CD4-positive, alpha-beta T cell treated with Interferon gamma for 1 hour (primary cell): ENCODE data around the gene MYO1D.
"Not testable (repeated sequence)": the region's sequence is repeated elsewhere in the genome, so short reads cannot be mapped to it uniquely, and the experiment has no call there.

Experiments
- DNase-seq: peaks from one replicate; pipeline ENCODE4 v3.0.0-alpha.2; 2020

MYO1D gene

DNA sequence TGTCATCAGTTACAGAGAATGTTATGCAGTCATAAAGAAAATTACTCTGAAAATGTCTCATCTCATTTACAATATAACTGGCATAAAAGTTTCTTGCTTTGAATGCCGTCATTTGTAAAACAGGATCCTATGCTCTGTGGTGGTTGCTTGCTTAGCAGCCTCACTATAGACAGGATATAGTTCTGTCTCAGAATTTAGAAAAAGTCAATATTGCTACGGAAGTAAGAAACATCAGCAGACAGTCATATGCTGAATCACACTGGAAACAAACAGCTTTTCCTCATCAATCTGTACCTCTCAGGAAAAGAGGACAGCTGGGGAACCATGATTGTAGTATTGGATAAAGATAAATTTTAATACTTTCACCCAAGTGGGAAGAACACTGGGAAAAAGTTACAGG, 105.5 kb downstream of the MYO1D start:
- DNase-seq = no peak

DNA sequence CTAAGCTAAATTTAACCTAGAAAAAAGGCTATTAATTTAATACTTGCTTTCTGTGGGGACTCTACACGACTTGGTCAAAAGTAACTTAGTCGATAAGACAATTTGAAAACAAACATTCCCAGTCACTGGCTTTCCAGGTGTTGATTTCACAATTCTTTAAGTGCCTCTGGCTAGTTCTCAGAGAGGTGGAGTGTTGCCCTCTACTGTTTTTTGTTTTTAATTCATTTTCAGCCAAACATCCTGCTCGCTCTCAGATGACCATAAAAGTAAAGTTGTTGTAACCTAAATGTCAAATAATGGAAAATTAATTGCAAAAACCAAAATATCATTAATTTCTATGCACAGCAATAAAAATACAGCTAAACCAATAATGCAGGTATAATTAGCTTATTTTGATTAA, 107.1 kb downstream of the MYO1D start:
- no peak for DNase-seq

DNA sequence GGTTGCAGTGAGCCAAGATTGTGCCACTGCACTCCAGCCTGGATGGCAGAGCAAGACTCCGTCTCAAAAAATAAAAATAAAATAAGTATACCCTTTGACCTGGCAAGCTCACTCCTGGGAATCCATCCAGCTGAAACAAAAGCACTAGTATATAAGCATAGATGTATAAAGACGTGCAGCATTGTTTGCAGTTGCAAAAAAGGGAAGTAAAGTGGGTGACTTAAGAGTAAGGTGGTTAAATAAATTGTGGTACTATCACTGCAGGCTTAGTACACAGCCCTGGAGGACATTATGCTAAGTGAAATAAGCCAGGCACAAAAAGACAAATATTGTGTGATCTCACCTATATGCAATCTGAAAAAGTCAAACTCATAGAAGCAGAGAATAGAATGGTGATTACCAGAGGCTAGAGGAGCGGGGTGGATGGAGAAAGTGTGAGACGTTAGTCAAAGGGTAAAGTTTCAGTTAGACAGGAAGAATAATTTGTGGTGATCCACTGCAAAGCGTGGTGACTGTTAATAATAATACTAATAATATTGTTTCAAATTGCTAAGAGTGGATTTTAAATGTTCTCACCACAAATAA, 113.0 kb downstream of the MYO1D start:
- no peak for DNase-seq

DNA sequence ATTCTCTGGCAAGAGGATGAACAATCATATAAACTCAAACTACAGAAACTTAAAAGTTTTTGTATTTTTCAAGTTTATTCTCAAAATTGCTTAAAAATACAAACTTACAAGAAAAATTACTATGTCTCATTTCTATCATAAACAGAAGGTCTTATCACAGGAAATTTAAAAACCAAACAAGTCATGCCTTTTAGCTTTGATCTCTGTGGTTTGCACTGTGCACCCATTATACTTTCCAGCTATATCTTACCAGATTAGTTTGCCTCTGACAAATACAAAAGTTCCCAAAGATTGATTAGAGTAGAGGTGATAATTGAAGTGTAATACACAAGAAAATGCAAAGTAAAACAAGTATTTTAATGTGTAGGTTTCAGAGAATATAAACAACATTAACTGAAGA, 117.4 kb downstream of the MYO1D start:
- no peak for DNase-seq

DNA sequence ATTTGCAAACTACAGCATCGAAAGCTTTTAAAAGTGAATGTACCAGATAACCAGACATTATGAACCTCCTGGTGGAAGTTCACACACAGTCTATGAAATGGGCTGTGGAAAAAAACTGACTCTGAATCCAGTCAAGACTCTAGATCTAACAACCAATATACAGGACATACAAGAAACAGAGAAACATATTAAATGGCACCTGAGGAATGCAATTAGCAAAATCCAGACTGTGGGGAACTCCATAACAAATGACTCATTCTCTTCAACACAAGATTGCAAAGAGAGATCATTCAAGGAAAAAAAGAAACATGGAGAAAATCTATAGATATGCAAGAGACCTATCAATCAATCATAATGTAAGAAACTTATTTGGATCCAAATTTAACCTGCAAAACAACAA, 119.0 kb downstream of the MYO1D start:
- DNase-seq = no peak

DNA sequence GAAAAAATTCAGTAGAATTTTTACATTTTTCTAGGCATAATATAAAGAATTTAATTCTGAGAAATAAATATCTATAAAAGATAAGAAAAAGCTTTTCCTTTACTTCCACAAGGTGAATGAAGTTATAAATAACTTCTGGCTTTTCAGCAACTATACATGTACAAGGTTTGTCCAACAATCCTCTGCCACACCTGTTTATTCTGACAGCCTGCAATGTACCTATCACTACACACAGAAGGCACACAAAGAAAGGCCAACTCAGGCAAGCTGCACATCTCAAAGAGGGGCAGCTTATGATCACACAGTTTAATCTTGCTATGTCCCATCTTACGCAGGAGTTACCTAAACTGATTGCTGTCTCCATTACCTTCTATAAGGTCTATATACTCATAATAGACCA, 120.2 kb downstream of the MYO1D start:
- DNase-seq = no peak

DNA sequence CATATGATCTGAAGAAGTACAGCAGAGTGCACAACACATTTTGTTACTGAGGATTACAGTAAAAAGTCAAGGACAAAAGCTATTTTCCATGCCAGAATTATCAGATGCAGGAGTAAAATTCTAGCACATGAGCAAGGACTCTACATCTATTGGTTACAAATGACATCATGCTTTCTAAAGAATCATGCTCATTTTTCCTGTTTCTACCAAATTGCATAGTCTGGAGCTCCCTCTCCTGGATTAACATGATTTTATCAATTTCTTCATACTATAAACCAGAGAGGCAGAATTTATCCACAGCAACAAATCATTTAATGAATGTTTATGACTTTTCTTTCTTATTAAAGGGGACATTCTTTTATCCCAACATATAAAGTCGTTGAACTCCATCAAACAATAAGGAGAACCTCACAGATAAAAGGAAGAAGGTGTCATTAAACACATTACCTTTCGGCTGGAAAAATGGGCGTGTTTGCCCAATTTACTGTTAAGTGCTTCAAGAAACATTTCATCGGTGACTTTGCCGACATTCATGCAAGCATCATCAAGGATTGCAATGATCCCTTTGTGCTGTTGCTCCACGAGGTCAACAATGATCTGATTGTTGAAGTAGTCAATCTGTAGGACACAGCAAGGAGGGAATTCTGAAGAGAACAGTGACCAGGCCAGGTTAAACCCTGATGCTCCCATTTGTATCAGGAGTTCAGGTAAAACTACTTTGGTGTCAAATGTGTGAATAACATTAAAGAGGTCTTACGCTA, 121.7 kb downstream of the MYO1D start:
- DNase-seq = no peak

DNA sequence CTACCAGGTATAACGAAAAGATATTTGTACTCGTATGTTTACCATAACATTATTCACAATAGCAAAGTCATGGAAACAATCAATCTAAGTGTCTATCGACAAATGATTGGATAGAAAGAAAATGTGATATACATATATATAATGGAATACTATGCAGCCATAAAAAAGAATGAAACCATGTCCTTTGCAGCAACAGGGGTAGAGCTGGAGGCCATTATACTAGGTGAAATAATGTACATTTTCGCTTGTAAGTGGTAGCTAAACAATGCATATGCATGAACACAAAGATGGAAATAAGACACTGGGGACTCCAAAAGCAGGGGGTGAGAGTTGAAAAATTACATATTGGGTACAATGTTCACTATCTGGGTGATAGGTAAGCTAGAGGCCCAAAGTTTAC, 124.0 kb downstream of the MYO1D start:
- no peak for DNase-seq

DNA sequence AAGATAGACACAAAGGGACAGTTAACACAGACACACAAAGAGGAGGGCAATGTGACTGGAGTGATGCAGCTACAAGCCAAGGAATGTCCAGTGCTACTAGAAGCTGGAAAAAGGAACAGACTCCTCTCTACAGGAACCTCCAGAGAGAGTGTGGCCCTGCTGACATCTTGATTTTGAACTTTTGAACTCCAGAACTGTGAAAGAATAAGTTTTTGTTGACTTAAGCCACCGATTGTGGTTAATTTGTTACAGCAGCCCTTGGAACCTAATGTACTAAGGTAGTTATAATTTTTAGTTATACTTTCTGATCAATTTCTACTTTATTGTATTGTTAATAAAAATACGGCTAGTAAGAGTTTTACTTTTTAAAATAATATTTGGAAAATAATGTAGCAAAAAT, 129.1 kb downstream of the MYO1D start:
- DNase-seq = no peak

DNA sequence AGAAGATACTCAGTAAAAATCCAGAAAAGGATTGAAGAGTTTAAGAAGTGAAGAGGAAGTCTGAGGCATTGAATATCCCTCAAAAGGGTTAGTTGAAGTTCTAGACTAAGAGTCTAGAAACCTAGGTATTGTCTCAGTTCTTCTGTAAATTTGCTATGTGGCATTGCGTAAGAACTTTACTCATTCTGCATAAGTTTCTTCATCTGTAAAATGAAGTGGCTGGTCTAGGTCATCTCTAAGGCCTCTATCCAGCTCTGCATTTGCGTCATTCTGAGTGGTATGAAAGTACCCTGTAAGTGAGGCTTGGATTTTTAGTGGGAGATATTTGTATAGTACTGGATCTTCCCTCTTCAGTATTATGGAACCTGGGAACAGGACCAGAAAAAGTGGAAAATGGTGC, 130.2 kb downstream of the MYO1D start:
- DNase-seq = no peak

DNA sequence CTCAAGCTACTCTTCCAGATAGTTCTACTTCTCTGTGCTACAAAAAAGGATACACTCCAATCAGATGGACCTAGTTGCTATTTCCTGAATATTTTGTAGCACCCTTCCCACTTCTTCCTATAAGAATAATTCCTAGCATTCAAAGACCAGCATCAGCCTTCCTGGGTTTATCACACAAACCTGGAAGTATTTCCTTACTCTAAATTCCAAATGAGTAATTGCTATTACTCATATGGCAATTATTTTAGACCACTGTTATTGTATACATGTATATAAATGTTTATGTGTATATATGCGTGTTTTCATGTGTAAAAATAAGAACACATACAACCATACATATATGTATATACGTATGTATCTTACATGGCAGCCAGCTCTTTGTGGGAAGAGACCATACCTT, 130.6 kb downstream of the MYO1D start:
- DNase-seq = no peak

DNA sequence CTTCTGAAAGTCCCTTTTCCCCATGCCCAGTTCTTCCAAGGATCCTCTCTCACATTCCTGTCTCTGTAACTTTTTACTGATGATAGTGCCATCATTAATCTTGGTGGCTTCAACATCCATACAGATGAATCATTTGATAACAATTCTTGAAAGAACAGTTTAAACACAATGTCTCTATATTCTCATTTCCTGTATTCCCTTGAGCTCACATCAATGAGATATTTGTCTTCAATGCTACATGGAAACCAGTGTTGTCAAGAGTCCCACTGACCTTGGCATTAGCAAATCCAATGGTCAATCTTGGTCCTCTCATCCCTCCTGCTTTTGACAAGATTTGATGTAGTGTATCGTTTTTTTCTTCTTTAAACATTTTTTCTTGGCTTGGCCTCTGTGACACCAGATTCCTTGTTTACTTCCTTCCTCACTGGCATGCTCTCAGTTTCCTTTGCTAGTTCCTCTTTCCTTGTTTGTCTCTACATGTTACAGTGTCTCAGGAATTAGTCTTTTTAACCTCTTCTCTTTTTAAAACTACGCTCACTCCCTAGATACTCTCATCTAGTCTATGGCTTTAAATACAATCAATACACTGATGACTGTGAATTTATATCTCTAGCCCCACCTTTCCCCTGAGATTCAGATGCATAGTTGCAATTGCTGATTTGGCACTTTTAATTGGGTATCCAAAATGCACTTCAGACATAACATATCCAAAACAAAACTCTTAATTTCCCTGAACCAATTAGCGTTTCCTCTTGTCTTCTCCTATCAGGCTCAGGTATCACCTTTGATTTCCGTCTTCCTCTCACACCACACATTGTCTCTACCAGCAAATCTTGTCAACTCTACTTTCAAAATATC, 134.0 kb downstream of the MYO1D start:
- DNase-seq = no peak

DNA sequence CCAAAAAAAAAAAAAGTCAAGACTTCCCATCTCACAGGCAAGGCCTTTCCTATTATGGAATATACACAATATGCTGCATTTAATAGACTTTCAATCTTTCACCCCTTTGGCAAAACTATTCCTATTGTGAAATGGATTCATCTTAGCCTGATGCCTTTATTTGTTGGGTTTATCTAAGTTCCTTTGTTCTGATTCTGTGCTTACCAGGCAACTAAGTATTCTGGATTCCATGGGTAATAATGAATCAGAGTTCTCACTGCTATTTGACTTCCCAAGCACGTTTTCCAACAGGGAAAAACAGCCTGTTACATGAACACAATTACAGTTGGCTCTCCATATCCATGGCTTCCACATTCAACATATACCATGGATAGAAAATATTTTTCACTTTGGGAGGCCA, 135.5 kb downstream of the MYO1D start:
- DNase-seq = no peak

DNA sequence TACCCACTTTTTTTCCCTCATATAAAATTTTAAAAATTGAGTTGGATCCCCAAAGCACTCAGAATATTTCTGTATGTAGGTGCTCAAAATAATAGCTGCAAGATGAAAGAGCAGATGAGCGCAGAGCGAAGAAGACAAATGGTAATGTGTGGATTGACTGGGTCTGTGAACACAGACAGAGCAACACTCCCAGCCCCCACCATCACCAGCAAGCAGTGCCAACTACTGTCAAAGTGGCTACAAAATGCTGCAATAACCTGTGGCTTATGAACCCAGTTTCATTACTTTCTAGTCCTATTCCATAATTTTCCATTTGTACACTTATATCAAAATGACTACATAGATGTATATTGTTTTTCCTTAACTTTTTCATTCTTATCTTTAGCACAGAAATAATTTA, 137.2 kb downstream of the MYO1D start:
- no peak for DNase-seq

DNA sequence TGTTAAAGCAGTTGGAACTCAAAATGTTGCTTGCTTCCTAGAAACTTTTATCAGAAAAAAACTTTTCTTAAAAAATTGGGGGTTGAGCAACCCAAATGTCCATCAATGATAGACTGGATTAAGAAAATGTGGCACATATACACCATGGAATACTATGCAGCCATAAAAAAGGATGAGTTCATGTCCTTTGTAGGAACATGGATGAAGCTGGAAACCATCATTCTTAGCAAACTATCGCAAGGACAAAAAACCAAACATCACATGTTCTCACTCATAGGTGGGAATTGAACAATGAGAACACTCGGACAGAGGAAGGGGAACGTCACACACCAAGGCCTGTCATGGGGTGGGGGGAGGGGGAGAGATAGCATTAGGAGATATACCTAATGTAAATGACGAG, 137.8 kb downstream of the MYO1D start:
- DNase-seq = not testable (repeated sequence)

DNA sequence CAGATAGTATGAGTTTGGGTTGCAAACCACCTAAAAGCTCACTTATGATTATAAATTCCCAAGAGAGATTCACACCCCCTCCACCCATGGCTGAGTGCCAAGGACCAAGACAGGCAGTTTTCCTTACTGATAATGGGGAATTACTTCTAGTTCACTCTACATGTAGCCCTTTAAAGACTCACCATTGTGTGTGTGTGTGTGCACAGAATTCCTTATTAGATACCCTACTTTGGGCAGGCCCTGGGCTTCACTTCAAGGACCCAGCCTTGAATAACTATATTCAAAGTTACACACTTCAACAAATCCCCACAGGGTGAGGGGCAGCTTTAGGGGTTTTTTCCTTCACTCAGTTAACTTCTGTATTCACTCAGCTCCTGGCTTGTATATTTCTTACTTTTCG, 143.5 kb downstream of the MYO1D start:
- no peak for DNase-seq

DNA sequence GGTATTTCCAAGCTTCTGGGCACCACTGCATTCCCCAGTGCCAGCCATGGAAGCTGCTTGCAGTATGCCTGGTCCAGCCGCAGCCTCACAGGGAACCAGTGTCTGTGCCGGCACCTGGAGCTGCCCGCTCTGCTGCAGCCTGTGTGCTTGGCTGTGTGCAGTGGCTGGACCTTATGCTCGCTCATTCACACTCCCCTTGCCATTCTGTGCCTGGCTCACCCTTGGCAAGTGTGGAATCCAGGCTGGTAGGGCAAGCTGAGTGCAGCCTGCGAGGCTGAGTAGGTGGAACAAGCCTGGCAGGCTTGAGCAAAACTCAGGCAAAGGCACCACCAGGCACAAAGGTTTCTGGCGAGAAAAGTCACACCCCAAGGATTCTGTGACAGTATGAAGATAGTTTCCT, 144.0 kb downstream of the MYO1D start:
- no peak for DNase-seq

DNA sequence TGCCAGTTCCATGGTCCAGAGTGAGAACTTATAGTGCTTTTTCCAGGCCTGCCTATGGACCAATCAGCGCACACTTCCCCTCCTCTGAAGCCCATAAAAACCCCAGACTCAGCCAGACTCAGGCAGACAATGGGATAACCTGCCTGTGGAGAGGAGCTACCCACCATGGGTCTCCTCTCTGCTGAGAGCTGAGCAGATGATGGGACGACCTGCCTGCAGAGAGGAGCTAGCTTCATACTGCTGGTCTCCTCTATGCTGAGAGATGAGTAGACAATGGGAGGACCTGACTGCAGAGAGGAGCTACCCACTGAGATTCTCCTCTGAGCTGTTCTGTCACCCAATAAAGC, 144.7 kb downstream of the MYO1D start:
- no peak for DNase-seq

DNA sequence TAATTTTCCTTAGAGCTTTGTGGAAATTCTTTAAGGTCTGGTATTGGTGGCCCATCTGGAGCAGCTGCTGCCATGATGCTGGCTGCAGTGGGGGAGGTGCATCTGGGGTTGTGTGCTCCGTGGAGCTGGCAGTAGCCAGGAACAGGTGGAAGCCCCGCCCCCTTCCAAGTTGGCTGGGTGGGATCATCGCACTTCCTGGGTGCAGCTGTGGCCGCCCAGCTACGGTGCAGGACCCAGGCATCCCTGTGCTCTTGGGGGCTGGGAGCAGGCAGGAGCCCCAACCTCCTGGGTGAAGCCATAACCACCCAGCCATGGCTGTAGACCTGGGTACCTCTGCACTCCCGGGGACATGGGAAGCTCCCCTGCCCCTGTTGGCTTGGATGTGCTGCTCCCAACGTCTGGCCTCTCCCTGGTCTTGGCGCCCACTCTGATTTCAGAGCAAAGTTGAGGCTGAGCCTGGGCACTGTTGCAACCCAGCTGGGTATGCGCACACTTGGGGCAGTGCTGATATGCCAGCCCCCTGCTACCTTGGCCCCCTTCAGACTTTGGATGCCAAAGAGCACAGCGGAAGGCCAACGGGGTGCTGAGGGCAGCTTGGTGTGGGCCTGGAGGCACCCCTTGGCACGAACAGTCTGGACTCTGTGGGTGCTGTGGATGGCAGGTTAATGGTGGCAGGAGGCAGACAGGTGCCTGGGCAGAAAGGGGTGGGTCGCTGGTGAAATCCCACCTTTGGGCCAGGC, 145.2 kb downstream of the MYO1D start:
- no peak for DNase-seq

DNA sequence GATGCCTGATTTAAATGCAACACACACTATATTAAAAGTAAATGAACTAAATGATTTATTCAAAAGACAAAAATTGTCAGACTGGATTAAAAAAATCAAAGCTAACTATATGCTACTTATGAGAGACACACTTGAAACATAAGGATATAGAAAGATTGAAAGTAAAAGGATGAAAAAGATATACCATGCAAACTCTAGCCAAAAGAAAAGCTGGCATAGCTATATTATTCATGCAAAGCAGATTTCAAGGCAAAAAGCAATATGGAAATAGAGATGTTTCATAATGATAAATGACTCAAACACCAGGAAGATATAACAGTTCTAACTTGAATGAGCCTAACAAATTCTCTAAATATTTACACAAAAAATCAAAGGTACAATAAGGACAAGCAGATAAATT, 149.2 kb downstream of the MYO1D start:
- no peak for DNase-seq

DNA sequence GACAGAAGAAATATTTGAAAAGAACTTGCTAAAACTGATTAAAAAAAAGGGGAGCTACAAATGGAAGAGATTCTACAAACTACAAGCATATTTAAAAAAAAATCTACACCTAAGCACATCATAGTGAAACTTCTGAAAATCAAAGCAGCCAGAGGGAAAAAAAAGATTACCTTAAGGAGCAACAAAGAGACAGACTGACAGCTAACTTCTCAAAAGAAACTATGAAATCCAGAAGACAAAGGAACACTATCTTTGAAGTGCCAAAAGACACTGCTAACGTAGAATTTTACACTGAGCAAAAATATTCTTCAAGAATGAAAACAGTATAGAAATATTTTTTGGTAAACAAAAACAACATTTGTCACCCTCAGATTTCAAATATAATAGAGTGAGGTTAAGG, 151.2 kb downstream of the MYO1D start:
- no peak for DNase-seq

DNA sequence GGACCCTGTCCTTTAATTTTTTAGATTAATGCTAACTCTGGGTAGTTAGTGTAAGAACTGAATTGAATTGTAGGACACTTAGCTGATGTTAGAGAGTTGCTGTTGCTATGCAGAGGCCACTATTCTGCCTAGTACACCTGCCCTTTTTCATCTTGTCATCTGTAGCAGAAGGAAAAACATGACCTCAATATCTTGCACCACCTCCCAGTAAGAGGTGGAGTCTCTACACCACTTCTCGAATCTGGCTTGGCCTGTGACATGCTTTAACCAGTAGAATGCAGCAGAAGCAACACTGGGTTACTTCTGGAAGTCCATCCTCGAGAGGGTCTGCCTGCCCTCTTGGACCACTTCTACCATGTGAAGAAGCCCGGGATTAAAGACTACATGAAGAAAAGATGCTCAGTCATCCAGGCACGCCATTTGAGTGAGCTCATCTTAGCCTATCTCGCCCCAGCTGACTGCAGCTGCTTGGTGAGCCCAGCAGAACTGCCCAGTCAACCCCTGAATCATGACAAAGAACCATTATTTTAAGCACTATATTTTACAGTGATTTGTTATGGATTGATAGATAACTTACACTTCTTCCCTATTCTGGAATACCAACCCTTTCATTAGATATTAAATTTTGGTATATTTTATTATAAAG, 153.5 kb downstream of the MYO1D start:
- DNase-seq = no peak

DNA sequence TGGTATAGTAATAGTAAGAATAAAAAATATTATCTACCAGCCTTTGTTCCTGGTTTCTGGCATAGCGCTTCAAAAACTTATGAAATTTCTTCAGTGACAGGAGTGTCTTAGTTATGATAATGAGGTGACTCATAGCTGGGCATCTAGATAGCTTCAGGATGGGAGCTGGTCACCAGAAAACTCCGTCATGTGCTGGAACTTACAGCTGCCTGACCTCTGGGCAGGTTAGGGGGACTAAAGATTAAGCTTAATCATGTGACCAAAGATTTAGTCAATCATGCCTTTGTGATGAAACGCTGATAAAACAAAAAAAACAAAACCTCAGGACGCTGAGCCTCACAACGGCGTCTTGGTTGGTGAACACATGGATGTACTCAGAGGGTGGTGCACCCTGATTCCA, 154.2 kb downstream of the MYO1D start:
- no peak for DNase-seq
